Activated T-helper 17 cell treated with anti-CD3 and anti-CD28 coated beads, Interleukin-2, amount 50 U/mL, for 72 hours (primary cell): ENCODE measurements around the gene CBFA2T2. TPM values are rescaled to one million over a fixed set of nuclear protein-coding genes. Genes with fewer than 3 reads are reported as not detected.
A peak's percentile ranks its signal among the peaks of the same experiment; 100 is the strongest.
"Not testable (repeated sequence)": the region's sequence is repeated elsewhere in the genome, so short reads cannot be mapped to it uniquely, and the experiment has no call there.

Experiments used
- ATAC-seq: fragments of 150-1000 bp; cut with Tn5 transposase; replicated peaks from 2 replicates; pipeline ENCODE4 v1.10.0; 2021; ENCODE audit warnings: mild to moderate bottlenecking, moderate library complexity
- H3K27ac Mint-ChIP-seq: one replicate; pipeline ENCODE4 v1.8.0; 2022; ENCODE audit warnings: mixed read lengths
- H3K27me3 Mint-ChIP-seq: one replicate; pipeline ENCODE4 v1.8.0; 2022; ENCODE audit warnings: mixed read lengths
- H3K36me3 Mint-ChIP-seq: one replicate; pipeline ENCODE4 v1.8.0; 2022; ENCODE audit warnings: low read depth, mild to moderate bottlenecking, mixed read lengths
- H3K4me1 Mint-ChIP-seq: one replicate; pipeline ENCODE4 v1.8.0; 2022; ENCODE audit warnings: mixed read lengths
- H3K4me3 Mint-ChIP-seq: one replicate; pipeline ENCODE4 v1.8.0; 2022; ENCODE audit warnings: mild to moderate bottlenecking, mixed read lengths
- H3K9me3 Mint-ChIP-seq: one replicate; pipeline ENCODE4 v1.8.0; 2022; ENCODE audit warnings: mixed read lengths
- total RNA-seq, 2 donors: library from RNA; stranded (reverse); gene quantifications; one replicate each; pipeline ENCODE4 v1.2.3, GENCODE V29; 2022

The CBFA2T2 gene
- total RNA-seq, 2 donors from 2014 or later = 14.5 to 25.6 TPM

GRCh38 chr20:33686100-33686983, 196.4 kb downstream of the CBFA2T2 start, which contains the start of gene E2F1:
E2F1 (minus strand) TSS chr20:33686385; CDS start chr20:33686264, 121 bp downstream.
- Mint-ChIP-seq H3K36me3 (peaks cover 20% of the 10 kb centered on the region), H3K27ac (peak within 1 kb of the TSS; percentile 84), H3K4me3 (peak within 1 kb of the TSS; percentile 85), H3K4me1 (peaks cover 32% of the 10 kb centered on the region), H3K9me3 (no peaks in the 10 kb centered on the region), H3K27me3 (no peaks in the 10 kb centered on the region)
- peak; percentile 91 for ATAC-seq

GRCh38 chr20:33686984-33687366, 197.1 kb downstream of the CBFA2T2 start:
- Mint-ChIP-seq H3K4me3 (peak overlapping the region; percentile 71), H3K27me3 (no peaks in the 10 kb centered on the region), H3K27ac (peak overlapping the region; percentile 21), H3K9me3 (no peaks in the 10 kb centered on the region), H3K36me3 (peaks cover 20% of the 10 kb centered on the region), H3K4me1 (peaks cover 27% of the 10 kb centered on the region)
- ATAC-seq = no peak

GRCh38 chr20:33687370-33687915, 197.5 kb downstream of the CBFA2T2 start:
- ATAC-seq = no peak
- Mint-ChIP-seq H3K4me1 (peaks cover 24% of the 10 kb centered on the region), H3K9me3 (no peaks in the 10 kb centered on the region), H3K4me3 (peak overlapping the region; percentile 71), H3K36me3 (peaks cover 19% of the 10 kb centered on the region), H3K27ac (peak overlapping the region; percentile 84), H3K27me3 (no peaks in the 10 kb centered on the region)

GRCh38 chr20:33687993-33688937, 198.4 kb downstream of the CBFA2T2 start:
- peak overlapping the region; percentile 71 for H3K4me3 Mint-ChIP-seq
- peaks cover 11% of the 10 kb centered on the region for H3K36me3 Mint-ChIP-seq
- H3K9me3 Mint-ChIP-seq = no peaks in the 10 kb centered on the region
- H3K4me1 Mint-ChIP-seq = peaks cover 24% of the 10 kb centered on the region
- H3K27ac Mint-ChIP-seq = peak overlapping the region; percentile 84
- peak; percentile 17 for ATAC-seq
- no peaks in the 10 kb centered on the region for H3K27me3 Mint-ChIP-seq

GRCh38 chr20:33688938-33689424, 199.1 kb downstream of the CBFA2T2 start:
- H3K27ac Mint-ChIP-seq = peak overlapping the region; percentile 84
- no peaks in the 10 kb centered on the region for H3K27me3 Mint-ChIP-seq
- ATAC-seq = no peak
- peaks cover 11% of the 10 kb centered on the region for H3K36me3 Mint-ChIP-seq
- no peaks in the 10 kb centered on the region for H3K9me3 Mint-ChIP-seq
- peaks cover 24% of the 10 kb centered on the region for H3K4me1 Mint-ChIP-seq
- peak overlapping the region; percentile 71 for H3K4me3 Mint-ChIP-seq

- Mint-ChIP-seq H3K27me3 (no peaks in the 10 kb centered on the region), H3K4me3 (no peak overlapping the region), H3K27ac (peak overlapping the region; percentile 46), H3K4me1 (peaks cover 24% of the 10 kb centered on the region), H3K9me3 (no peaks in the 10 kb centered on the region), H3K36me3 (peaks cover 11% of the 10 kb centered on the region)
- no peak for ATAC-seq
These were observed 199.6 kb downstream of the CBFA2T2 start for GRCh38 chr20:33689493-33689892.

- peak; percentile 24 for ATAC-seq
- Mint-ChIP-seq H3K27ac (peak overlapping the region; percentile 46), H3K9me3 (no peaks in the 10 kb centered on the region), H3K4me1 (peaks cover 24% of the 10 kb centered on the region), H3K36me3 (peaks cover 7% of the 10 kb centered on the region), H3K27me3 (no peaks in the 10 kb centered on the region), H3K4me3 (peak overlapping the region; percentile 50)
These were observed 200.1 kb downstream of the CBFA2T2 start for GRCh38 chr20:33689973-33690372.

GRCh38 chr20:33693289-33693688, 203.4 kb downstream of the CBFA2T2 start:
- no peak overlapping the region for H3K27ac Mint-ChIP-seq
- peaks cover 12% of the 10 kb centered on the region for H3K4me1 Mint-ChIP-seq
- H3K27me3 Mint-ChIP-seq = no peaks in the 10 kb centered on the region
- no peaks in the 10 kb centered on the region for H3K9me3 Mint-ChIP-seq
- no peak overlapping the region for H3K4me3 Mint-ChIP-seq
- no peak for ATAC-seq
- no peaks in the 10 kb centered on the region for H3K36me3 Mint-ChIP-seq

- Mint-ChIP-seq H3K4me3 (no peak overlapping the region), H3K9me3 (no peaks in the 10 kb centered on the region), H3K27ac (peak overlapping the region; percentile 8), H3K4me1 (peaks cover 5% of the 10 kb centered on the region), H3K36me3 (no peaks in the 10 kb centered on the region), H3K27me3 (no peaks in the 10 kb centered on the region)
- ATAC-seq = no peak
These were observed 204.1 kb downstream of the CBFA2T2 start for GRCh38 chr20:33693741-33694638.

GRCh38 chr20:33694639-33695012, 204.7 kb downstream of the CBFA2T2 start:
- Mint-ChIP-seq H3K27me3 (no peaks in the 10 kb centered on the region), H3K4me1 (peaks cover 4% of the 10 kb centered on the region)

GRCh38 chr20:33696448-33696847, 206.6 kb downstream of the CBFA2T2 start:
- no peaks in the 10 kb centered on the region for H3K27me3 Mint-ChIP-seq
- no peaks in the 10 kb centered on the region for H3K9me3 Mint-ChIP-seq
- H3K27ac Mint-ChIP-seq = no peak overlapping the region
- H3K4me3 Mint-ChIP-seq = no peak overlapping the region
- no peaks in the 10 kb centered on the region for H3K4me1 Mint-ChIP-seq
- no peak for ATAC-seq
- no peaks in the 10 kb centered on the region for H3K36me3 Mint-ChIP-seq

More at GRCh38 chr20:33694639-33695012, 204.7 kb downstream of the CBFA2T2 start:
- Mint-ChIP-seq H3K27ac (peak overlapping the region; percentile 8), H3K36me3 (no peaks in the 10 kb centered on the region), H3K9me3 (no peaks in the 10 kb centered on the region), H3K4me3 (no peak overlapping the region)
- no peak for ATAC-seq

- no peaks in the 10 kb centered on the region for H3K27me3 Mint-ChIP-seq
- H3K4me3 Mint-ChIP-seq = no peak overlapping the region
- H3K4me1 Mint-ChIP-seq = no peaks in the 10 kb centered on the region
- no peak for ATAC-seq
- H3K27ac Mint-ChIP-seq = no peak overlapping the region
- no peaks in the 10 kb centered on the region for H3K36me3 Mint-ChIP-seq
- no peaks in the 10 kb centered on the region for H3K9me3 Mint-ChIP-seq
These were observed 207.2 kb downstream of the CBFA2T2 start for GRCh38 chr20:33697129-33697528.

- not testable (repeated sequence) for H3K27ac Mint-ChIP-seq, ATAC-seq, H3K4me1 Mint-ChIP-seq, H3K4me3 Mint-ChIP-seq, H3K27me3 Mint-ChIP-seq, H3K9me3 Mint-ChIP-seq, H3K36me3 Mint-ChIP-seq
These were observed 209.1 kb downstream of the CBFA2T2 start for GRCh38 chr20:33698966-33699365.
